HG02885 (cell line): ENCODE measurements around the gene F8.
A peak's percentile ranks its signal among the peaks of the same experiment; 100 is the strongest.
"Not testable (repeated sequence)": the region's sequence is repeated elsewhere in the genome, so short reads cannot be mapped to it uniquely, and the experiment has no call there.

Experiments used
- ATAC-seq: cut with Tn5 transposase; IDR thresholded peaks from one replicate; pipeline ENCODE4 v1.9.1; 2021; ENCODE audit warnings: mild to moderate bottlenecking; ENCODE audit not compliant: unreplicated experiment, poor library complexity

The F8 gene

DNA sequence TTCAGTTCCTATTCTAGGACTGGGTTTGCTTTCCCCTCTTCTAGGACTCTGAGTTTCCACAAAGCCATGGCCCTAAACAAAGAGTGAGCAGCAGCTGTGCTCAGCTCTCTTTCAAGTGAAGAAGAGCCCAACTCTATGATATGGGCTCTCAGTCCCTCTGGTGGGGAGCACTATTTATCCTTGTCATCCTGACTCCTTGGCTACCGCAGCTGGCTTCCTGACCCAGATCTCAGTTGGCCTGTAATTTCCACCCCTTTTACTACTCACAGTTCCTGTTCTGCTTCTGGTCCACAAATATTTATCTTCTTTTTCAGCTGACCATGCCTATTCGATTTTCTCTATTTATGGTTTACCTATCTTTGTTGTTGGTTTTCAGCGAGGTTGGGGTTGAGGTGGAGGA, 33.8 kb downstream of the F8 start:
- no peak for ATAC-seq

GRCh38 chrX:154987940-154988339, 34.6 kb downstream of the F8 start:
- no peak for ATAC-seq

GRCh38 chrX:154986826-154987575, 35.5 kb downstream of the F8 start:
- no peak for ATAC-seq

GRCh38 chrX:154981116-154981411, 41.5 kb downstream of the F8 start:
- peak; percentile 26 for ATAC-seq

GRCh38 chrX:154980330-154981115, 42.0 kb downstream of the F8 start:
- peak; percentile 97 for ATAC-seq

- ATAC-seq = no peak
Measured at GRCh38 chrX:154979629-154980028, 42.9 kb downstream of the F8 start.

DNA sequence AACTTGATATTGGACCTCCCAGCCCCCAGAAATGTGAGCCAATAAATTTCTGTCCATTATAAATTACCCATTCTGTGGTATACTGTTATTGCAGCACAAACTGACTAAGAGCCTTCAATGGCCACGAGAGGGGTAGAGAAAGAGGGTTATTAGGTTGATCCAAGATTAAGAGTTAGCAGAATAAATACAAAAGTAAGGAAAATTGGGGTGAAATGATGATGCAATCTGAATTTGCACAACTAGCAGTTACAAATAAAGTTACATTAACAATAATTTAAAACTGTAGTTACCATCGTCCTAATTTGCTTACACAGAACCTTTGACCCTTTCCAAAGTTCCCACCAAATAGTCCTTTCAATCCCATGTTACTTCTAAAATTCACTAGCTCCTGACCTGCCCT, 54.2 kb downstream of the F8 start:
- no peak for ATAC-seq

DNA sequence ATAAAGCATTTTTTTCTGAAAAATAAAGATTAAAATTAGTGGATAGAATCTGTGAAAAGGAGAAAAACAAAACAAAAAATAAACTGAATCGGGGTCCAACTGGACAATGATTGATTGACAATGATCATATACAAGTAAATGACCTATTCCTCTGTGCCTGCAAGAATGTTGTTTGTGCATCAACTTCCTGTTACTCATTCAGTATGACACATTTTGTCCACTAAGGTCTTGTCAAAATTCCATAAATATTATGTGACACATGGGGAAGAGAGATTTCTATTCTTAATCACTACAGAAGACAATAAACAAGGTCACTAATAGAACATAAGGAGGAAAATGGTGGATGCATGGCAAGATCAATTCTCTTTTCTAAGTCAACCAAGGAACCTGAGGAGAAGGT, 54.9 kb downstream of the F8 start:
- ATAC-seq = no peak

GRCh38 chrX:154961947-154962346, 60.6 kb downstream of the F8 start:
- ATAC-seq = no peak

GRCh38 chrX:154955799-154956198, 66.7 kb downstream of the F8 start:
- not testable (repeated sequence) for ATAC-seq

DNA sequence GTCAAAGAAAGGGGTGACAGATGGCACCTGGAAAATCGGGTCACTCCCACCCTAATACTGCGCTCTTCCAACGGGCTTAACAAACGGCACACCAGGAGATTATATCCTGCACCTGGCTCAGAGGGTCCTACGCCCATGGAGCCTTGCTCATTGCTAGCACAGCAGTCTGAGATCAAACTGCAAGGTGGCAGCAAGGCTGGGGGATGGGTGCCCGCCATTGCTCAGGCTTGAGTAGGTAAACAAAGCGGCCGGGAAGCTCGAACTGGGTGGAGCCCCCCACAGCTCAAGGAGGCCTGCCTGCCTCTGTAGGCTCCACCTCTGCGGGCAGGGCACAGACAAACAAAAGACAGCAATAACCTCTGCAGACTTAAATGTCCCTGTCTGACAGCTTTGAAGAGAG, 83.3 kb downstream of the F8 start:
- not testable (repeated sequence) for ATAC-seq

DNA sequence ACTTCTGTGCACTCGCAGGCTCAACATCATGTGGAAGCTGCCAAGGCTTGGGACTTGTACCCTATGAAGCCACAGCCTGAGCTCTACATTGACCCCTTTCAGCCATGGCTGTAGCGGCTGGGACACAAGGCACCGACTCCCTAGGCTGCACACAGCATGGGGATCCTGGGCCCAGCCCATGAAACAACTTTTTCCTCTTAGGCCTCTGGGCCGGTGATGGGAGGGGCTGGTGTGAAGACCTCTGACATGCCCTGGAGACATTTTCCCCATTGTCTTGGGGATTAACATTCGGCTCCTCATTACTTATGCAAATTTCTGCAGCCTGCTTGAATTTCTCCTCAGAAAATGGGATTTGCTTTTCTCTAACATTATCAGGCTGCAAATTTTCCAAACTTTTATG, 97.8 kb downstream of the F8 start:
- not testable (repeated sequence) for ATAC-seq

DNA sequence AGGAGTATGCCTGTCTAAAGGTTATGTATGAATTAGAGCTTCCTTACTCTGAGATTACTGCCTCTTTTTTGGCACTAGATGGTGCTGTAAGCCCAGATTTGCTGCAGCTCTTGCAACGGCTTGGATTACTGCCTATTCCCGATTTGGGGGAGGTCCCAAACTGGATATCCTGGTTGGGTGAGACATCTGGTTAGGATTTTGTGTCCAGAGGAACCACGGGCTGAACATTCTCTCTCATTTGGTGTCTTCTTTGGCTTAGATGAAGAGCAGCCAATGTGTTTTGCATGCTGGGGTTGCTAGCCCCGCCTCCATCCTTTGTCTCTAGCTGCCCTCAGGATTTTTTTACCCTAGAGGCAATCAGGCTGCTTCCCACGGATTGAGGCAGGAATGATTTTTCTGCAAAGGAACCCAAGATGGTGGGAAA, 104.5 kb downstream of the F8 start:
- peak; percentile 72 for ATAC-seq

DNA sequence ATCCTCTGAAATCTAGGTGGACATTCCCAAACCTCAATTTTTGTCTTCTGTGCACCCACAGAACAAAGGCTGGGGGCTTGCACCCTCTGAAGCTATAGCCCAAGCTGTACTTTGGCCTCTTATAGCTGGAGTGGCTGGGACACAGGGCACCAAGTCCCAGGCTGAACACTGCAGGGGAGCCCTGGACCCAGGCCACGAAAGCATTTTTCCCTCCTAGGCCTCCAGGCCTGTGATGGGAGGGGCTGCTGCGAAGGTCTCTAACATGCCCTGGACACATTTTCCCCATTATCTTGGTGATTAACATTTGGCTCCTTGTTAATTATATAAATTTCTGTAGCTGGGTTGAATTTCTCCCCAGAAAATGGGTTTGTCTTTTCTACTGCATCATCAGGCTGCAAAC, 108.5 kb downstream of the F8 start:
- ATAC-seq = no peak

GRCh38 chrX:154910528-154910927, 112.0 kb downstream of the F8 start:
- not testable (repeated sequence) for ATAC-seq

- ATAC-seq = not testable (repeated sequence)
Measured at GRCh38 chrX:154910048-154910447, 112.5 kb downstream of the F8 start.

DNA sequence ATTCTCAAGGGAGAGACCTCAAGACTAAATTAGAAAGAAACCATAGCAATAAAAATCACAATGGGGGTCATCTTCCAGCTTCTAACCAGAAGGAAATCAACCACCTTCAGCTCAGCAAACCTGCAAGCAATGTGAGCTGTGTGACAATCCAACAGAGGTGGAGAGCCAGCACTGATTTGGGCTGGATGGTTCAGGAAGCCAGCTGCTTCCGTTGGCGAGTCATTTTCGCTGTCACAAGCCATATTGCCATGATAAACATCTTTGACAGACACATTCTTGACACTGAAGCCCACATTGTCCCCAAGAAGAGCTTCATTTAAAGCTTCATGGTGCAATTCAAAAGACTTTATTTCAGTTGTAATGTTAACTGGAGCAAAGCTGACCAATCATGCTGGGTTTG, 113.7 kb downstream of the F8 start:
- ATAC-seq = no peak

DNA sequence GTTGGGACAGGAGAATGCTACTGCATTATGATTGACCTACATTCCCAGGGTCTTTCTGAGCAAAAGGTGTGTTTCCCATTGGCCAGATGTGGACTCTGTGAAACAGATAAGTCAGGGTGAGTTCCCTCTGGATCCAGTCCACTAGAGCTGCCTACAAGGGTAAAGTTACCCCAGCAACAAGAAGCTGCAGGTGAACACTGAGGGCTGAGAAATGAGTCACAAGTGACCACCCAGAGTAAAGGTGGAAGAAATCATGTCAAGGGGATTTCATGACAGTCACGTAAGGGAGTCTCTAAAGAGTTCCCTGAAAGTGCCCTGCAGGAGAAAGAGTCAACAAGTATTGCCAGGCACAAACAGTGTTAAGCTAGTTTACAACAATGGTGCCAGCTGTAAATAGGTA, 120.1 kb downstream of the F8 start:
- no peak for ATAC-seq

DNA sequence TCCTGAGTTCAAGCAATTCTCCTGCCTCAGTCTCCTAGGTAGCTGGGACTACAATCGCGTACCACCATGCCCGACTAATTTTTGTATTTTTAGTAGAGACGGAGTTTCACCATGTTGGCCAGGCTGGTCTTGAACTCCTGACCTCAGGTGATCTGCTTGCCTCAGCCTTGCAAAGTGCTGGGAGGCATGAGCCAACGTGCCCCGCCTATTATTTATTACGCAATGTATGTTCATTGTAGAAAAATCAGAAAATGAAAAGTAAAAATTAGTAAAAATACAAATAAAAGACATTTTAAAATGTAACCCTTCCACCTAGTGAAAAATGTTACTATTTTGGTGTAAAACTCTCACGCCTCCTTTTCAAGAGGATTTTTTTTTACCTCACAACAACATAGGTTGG, 122.2 kb downstream of the F8 start:
- no peak for ATAC-seq

GRCh38 chrX:154892296-154892695, 130.2 kb downstream of the F8 start:
- no peak for ATAC-seq

- no peak for ATAC-seq
Measured at GRCh38 chrX:154890990-154891639, 131.4 kb downstream of the F8 start.
